Measurements from ENCODE around the gene NOS3. TPM values are rescaled to one million over a fixed set of nuclear protein-coding genes. Genes with fewer than 3 reads are reported as not detected.

NOS3 gene
- total and polyA plus RNA-seq, 2 of the 13 experiments (the other 11 are each of a cell fraction or from before 2014, with no cell fraction given) = 3.7 to 7.5 TPM

DNA sequence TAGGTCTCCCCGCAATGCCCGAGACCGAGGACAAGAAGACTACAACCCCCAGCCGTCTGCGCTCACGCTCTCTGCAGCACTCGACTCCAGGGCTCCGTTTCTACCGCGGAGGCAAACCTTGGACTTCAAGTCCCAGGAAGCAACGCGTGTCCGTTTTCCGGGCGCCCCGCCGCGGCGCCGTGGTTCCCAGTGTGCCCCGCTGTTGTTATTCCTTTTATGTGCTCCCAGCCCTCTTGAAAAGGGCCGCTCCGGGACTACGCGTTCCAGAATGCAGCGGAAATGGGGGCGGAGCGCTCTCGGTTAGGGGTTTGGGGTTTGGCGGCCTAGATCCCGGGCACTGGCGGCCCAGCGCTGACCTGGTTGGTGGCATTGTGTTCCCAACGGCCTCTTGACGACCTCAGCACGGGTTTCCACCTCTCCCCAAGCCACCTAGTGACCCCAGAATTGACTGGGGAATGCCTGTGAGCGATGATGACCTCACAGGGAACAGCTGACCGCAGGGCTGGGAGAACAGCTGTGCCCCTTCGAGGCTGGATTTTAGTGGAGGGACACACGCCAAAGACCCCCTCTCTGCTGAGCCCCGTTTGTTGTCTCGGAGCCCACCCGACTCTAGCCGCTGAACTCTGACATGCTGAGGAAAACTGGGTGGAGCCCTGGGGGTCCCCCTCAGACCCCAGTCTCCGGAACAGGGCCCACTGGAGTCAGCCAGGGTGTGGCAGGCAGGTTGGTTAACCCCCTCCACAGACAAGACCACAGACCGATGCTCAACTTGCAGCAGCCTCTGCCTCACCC lies 67.4 kb downstream of the NOS3 start (continued):
- TF ChIP-seq ZNF558 (CRISPR knock-in tag; IDR thresholded peaks at IDR 0.05; ENCODE audit: borderline replicate concordance) (0 out of 2 replicates have a peak, but pooled peaks have one; percentile 15), ZNF260 (CRISPR knock-in tag; IDR thresholded peaks at IDR 0.05; ENCODE audit: borderline replicate concordance, low read depth) (no peak), SRF (IDR thresholded peaks at IDR 0.05; ENCODE audit: low read depth, low read length) (peak; percentile 89), HNRNPLL (IDR thresholded peaks at IDR 0.05; ENCODE audit: low read depth, low read length, poor library complexity, severe bottlenecking) (peak; percentile 76), MTF1 (CRISPR knock-in tag; IDR thresholded peaks at IDR 0.05) (0 out of 2 replicates have a peak, but pooled peaks have one; percentile 28), KLF13 (CRISPR knock-in tag; IDR thresholded peaks at IDR 0.05) (0 out of 2 replicates have a peak, but pooled peaks have one; percentile 51), ZNF333 (CRISPR knock-in tag; IDR thresholded peaks at IDR 0.05; ENCODE audit: borderline replicate concordance) (no peak), SOX6 (IDR thresholded peaks at IDR 0.05) (no peak), SOX6 (CRISPR knock-in tag; IDR thresholded peaks at IDR 0.05) (peak; percentile 70), ATF7-NPFF (CRISPR knock-in tag; IDR thresholded peaks at IDR 0.05; ENCODE audit: low read depth) (peak; percentile 70; the same call in 1 of the 2 replicates), ZNF709 (CRISPR knock-in tag; IDR thresholded peaks at IDR 0.05) (0 out of 2 replicates have a peak, but pooled peaks have one; percentile 23), SP140L (CRISPR knock-in tag; IDR thresholded peaks at IDR 0.05; ENCODE audit: borderline replicate concordance) (peak; percentile 14; the same call in 1 of the 2 replicates), ZSCAN20 (CRISPR knock-in tag; IDR thresholded peaks at IDR 0.05; ENCODE audit: borderline replicate concordance) (peak; percentile 45; the same call in 1 of the 2 replicates)
- TF ChIP-seq, protein P1, sequence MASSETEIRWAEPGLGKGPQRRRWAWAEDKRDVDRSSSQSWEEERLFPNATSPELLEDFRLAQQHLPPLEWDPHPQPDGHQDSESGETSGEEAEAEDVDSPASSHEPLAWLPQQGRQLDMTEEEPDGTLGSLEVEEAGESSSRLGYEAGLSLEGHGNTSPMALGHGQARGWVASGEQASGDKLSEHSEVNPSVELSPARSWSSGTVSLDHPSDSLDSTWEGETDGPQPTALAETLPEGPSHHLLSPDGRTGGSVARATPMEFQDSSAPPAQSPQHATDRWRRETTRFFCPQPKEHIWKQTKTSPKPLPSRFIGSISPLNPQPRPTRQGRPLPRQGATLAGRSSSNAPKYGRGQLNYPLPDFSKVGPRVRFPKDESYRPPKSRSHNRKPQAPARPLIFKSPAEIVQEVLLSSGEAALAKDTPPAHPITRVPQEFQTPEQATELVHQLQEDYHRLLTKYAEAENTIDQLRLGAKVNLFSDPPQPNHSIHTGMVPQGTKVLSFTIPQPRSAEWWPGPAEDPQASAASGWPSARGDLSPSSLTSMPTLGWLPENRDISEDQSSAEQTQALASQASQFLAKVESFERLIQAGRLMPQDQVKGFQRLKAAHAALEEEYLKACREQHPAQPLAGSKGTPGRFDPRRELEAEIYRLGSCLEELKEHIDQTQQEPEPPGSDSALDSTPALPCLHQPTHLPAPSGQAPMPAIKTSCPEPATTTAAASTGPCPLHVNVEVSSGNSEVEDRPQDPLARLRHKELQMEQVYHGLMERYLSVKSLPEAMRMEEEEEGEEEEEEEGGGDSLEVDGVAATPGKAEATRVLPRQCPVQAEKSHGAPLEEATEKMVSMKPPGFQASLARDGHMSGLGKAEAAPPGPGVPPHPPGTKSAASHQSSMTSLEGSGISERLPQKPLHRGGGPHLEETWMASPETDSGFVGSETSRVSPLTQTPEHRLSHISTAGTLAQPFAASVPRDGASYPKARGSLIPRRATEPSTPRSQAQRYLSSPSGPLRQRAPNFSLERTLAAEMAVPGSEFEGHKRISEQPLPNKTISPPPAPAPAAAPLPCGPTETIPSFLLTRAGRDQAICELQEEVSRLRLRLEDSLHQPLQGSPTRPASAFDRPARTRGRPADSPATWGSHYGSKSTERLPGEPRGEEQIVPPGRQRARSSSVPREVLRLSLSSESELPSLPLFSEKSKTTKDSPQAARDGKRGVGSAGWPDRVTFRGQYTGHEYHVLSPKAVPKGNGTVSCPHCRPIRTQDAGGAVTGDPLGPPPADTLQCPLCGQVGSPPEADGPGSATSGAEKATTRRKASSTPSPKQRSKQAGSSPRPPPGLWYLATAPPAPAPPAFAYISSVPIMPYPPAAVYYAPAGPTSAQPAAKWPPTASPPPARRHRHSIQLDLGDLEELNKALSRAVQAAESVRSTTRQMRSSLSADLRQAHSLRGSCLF (CRISPR knock-in tag; IDR thresholded peaks at IDR 0.05; ENCODE audit: borderline replicate concordance) = no peak
- TF ChIP-seq, protein P2, sequence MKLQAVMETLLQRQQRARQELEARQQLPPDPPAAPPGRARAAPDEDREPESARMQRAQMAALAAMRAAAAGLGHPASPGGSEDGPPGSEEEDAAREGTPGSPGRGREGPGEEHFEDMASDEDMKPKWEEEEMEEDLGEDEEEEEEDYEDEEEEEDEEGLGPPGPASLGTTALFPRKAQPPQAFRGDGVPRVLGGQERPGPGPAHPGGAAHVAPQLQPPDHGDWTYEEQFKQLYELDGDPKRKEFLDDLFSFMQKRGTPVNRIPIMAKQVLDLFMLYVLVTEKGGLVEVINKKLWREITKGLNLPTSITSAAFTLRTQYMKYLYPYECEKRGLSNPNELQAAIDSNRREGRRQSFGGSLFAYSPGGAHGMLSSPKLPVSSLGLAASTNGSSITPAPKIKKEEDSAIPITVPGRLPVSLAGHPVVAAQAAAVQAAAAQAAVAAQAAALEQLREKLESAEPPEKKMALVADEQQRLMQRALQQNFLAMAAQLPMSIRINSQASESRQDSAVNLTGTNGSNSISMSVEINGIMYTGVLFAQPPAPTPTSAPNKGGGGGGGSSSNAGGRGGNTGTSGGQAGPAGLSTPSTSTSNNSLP (IDR thresholded peaks at IDR 0.05; ENCODE audit: low read depth, low read length) = no peak
- TF ChIP-seq, protein P3, sequence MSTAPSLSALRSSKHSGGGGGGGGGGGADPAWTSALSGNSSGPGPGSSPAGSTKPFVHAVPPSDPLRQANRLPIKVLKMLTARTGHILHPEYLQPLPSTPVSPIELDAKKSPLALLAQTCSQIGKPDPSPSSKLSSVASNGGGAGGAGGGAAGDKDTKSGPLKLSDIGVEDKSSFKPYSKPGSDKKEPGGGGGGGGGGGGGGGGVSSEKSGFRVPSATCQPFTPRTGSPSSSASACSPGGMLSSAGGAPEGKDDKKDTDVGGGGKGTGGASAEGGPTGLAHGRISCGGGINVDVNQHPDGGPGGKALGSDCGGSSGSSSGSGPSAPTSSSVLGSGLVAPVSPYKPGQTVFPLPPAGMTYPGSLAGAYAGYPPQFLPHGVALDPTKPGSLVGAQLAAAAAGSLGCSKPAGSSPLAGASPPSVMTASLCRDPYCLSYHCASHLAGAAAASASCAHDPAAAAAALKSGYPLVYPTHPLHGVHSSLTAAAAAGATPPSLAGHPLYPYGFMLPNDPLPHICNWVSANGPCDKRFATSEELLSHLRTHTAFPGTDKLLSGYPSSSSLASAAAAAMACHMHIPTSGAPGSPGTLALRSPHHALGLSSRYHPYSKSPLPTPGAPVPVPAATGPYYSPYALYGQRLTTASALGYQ (CRISPR knock-in tag; IDR thresholded peaks at IDR 0.05) = peak; percentile 81; the same call in 1 of the 2 replicates
- TF ChIP-seq, protein P4, sequence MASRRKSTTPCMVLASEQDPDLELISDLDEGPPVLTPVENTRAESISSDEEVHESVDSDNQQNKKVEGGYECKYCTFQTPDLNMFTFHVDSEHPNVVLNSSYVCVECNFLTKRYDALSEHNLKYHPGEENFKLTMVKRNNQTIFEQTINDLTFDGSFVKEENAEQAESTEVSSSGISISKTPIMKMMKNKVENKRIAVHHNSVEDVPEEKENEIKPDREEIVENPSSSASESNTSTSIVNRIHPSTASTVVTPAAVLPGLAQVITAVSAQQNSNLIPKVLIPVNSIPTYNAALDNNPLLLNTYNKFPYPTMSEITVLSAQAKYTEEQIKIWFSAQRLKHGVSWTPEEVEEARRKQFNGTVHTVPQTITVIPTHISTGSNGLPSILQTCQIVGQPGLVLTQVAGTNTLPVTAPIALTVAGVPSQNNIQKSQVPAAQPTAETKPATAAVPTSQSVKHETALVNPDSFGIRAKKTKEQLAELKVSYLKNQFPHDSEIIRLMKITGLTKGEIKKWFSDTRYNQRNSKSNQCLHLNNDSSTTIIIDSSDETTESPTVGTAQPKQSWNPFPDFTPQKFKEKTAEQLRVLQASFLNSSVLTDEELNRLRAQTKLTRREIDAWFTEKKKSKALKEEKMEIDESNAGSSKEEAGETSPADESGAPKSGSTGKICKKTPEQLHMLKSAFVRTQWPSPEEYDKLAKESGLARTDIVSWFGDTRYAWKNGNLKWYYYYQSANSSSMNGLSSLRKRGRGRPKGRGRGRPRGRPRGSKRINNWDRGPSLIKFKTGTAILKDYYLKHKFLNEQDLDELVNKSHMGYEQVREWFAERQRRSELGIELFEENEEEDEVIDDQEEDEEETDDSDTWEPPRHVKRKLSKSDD (CRISPR knock-in tag; IDR thresholded peaks at IDR 0.05; ENCODE audit: low read depth) = no peak
